DOHH2 (cell line): ENCODE data around the gene STK4.

Source experiments
- EZH2phosphoT487 ChIP-seq: fragments of 200-600 bp; sonication (generic); IDR thresholded peaks from 2 replicates; pipeline ENCODE4 v1.6.1; 2017; ENCODE audit warnings: borderline replicate concordance, mild to moderate bottlenecking, antibody characterized with exemption, low read length, moderate library complexity, mixed read lengths
- TF ChIP-seq, protein P1 (sequence below): fragments of 200-600 bp; sonication (generic); IDR thresholded peaks from one replicate; pipeline ENCODE4 v1.5.1; 2014; ENCODE audit warnings: antibody characterized with exemption, mild to moderate bottlenecking, low read depth, low read length; ENCODE audit not compliant: poor library complexity, severe bottlenecking

DNA sequence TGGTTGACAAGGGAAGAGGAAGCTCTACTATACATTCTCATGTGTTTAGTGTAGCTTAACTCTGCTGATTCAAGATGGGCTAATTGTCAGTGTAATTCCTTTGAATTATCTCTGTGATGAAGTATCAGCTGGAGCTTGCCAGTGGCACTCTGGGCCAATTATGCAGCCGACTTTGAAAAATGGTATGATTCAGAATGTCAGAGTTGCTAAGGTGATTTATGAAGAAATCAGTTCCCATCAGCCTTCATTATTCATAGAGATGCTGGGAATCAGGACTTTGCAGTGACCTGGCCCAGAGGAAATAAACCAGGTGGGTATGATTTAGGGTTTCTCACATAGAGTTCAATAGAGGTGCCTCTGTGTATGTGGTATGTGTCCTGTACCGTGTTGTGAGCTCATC lies 101.2 kb downstream of the STK4 start:
- TF ChIP-seq, protein P1, sequence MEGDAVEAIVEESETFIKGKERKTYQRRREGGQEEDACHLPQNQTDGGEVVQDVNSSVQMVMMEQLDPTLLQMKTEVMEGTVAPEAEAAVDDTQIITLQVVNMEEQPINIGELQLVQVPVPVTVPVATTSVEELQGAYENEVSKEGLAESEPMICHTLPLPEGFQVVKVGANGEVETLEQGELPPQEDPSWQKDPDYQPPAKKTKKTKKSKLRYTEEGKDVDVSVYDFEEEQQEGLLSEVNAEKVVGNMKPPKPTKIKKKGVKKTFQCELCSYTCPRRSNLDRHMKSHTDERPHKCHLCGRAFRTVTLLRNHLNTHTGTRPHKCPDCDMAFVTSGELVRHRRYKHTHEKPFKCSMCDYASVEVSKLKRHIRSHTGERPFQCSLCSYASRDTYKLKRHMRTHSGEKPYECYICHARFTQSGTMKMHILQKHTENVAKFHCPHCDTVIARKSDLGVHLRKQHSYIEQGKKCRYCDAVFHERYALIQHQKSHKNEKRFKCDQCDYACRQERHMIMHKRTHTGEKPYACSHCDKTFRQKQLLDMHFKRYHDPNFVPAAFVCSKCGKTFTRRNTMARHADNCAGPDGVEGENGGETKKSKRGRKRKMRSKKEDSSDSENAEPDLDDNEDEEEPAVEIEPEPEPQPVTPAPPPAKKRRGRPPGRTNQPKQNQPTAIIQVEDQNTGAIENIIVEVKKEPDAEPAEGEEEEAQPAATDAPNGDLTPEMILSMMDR = no peak
- no peak for TF ChIP-seq EZH2phosphoT487
